GM12878 (cell line): ENCODE results near the gene FAM163A. TPM values are rescaled to one million over a fixed set of nuclear protein-coding genes. Genes with fewer than 3 reads are reported as not detected.

Experiments used
- ATAC-seq: fragments of 200-7000 bp; cut with Tn5 transposase; 3 replicates; pipeline ENCODE4 v1.9.1; 2020; ENCODE audit warnings: mild to moderate bottlenecking, moderate library complexity
- BruUV-seq: library from RNA; stranded (reverse); fragments of 400-500 nt; replicated peaks from 2 replicates; lab custom pipeline; 2021; lab: Mats Ljungman, UMichigan
- CTCF ChIA-PET: fragments of 300-600 bp; sonication (Branson Sonifier 250); formaldehyde crosslinking; extraction: SDS; loops from one replicate; lab custom pipeline; 2021; ENCODE audit warnings: inconsistent platforms; lab: Yijun Ruan, JAX
- POLR2A ChIA-PET: fragments of 350-600 bp; formaldehyde crosslinking; extraction: SDS; loops from one replicate; lab custom pipeline; 2021; ENCODE audit warnings: inconsistent platforms; lab: Charles Lee
- RAD21 ChIA-PET: fragments of 300-600 bp; sonication (Branson Sonifier 250); formaldehyde crosslinking; loops from one replicate; lab custom pipeline; 2023; ENCODE audit warnings: antibody characterized with exemption; ENCODE audit not compliant: unreplicated experiment; lab: Charles Lee
- SMC1A ChIA-PET: fragments of 300-600 bp; sonication (Branson Sonifier 250); formaldehyde crosslinking; loops from one replicate; lab custom pipeline; 2023; ENCODE audit not compliant: unreplicated experiment, uncharacterized antibody; lab: Charles Lee
- DNase-seq: peaks from one replicate; pipeline ENCODE4 v3.0.0-alpha.2; 2011; ENCODE audit warnings: low read depth, low spot score
- FAIRE-seq: peaks from 3 replicates; lab custom pipeline; 2011; peaks lifted over from hg19 to GRCh38; lab: Jason Lieb, UNC
- H2AFZ ChIP-seq: 2 replicates; pipeline ENCODE4 v1.6.0; 2011; ENCODE audit warnings: low read depth, low read length, control low read depth; ENCODE audit not compliant: control insufficient read depth
- H3K27ac ChIP-seq: 2 replicates; pipeline ENCODE4 v1.5.1; 2011; ENCODE audit warnings: control low read depth; ENCODE audit not compliant: control insufficient read depth, insufficient read depth
- H3K27me3 ChIP-seq, 2 experiments: replicated peaks in 1 of 2; 2 replicates each; pipeline versions ENCODE4 v1.6.0 to v1.6.1; 2011; ENCODE audit warnings: low read length in 1 of 2; ENCODE audit not compliant: control insufficient read depth in 2 of 2, insufficient read depth in 2 of 2
- H3K36me3 ChIP-seq, 2 experiments: 2 replicates each; pipeline ENCODE4 v1.5.1; 2011; ENCODE audit warnings: low read length in 1 of 2; ENCODE audit not compliant: control insufficient read depth in 2 of 2, insufficient read depth in 2 of 2
- H3K4me1 ChIP-seq: 2 replicates; pipeline ENCODE4 v1.6.1; 2011; ENCODE audit warnings: mild to moderate bottlenecking, low read length, moderate library complexity, mixed read lengths; ENCODE audit not compliant: control insufficient read depth, insufficient read depth
- H3K4me2 ChIP-seq: 2 replicates; pipeline ENCODE4 v1.6.0; 2011; ENCODE audit warnings: control low read depth; ENCODE audit not compliant: control insufficient read depth, insufficient read depth
- H3K4me3 ChIP-seq: fragments of 200-600 bp; sonication (generic); 2 replicates; pipeline ENCODE4 v1.5.1; 2016
- H3K79me2 ChIP-seq: 2 replicates; pipeline ENCODE4 v1.6.0; 2011; ENCODE audit warnings: low read length; ENCODE audit not compliant: control insufficient read depth, insufficient read depth
- H3K9ac ChIP-seq: 2 replicates; pipeline ENCODE4 v1.8.0; 2011; ENCODE audit warnings: low read length, control low read depth, mixed read lengths; ENCODE audit not compliant: control insufficient read depth, insufficient read depth
- H3K9me3 ChIP-seq: replicated peaks from 3 replicates; pipeline ENCODE4 v1.5.1; 2011; ENCODE audit warnings: mild to moderate bottlenecking, low read length; ENCODE audit not compliant: control insufficient read depth, insufficient read depth
- H4K20me1 ChIP-seq: 2 replicates; pipeline ENCODE4 v1.6.0; 2011; ENCODE audit not compliant: control insufficient read depth, insufficient read depth
- BHLHE40 ChIP-seq, 2 experiments: fragments of 450-650 bp in 1 of 2; IDR thresholded peaks; 2 replicates each; pipeline ENCODE4 v1.6.1; 2011 to 2017; ENCODE audit warnings: low read depth in 2 of 2, borderline replicate concordance in 1 of 2, improper control_type of control experiment in 1 of 2, low read length in 1 of 2, mild to moderate bottlenecking in 1 of 2
- E2F8 ChIP-seq: fragments of 450-650 bp; IDR thresholded peaks from 2 replicates; pipeline ENCODE4 v1.6.1; 2018; ENCODE audit warnings: mild to moderate bottlenecking, low read depth, moderate library complexity; ENCODE audit not compliant: partially characterized antibody
- HCFC1 ChIP-seq: fragments of 150-350 bp; IDR thresholded peaks from 2 replicates; pipeline ENCODE4 v1.6.1; 2014; ENCODE audit warnings: low read length
- MEF2B ChIP-seq: fragments of 450-650 bp; IDR thresholded peaks from 2 replicates; pipeline ENCODE4 v1.6.1; 2018; ENCODE audit warnings: mild to moderate bottlenecking, moderate library complexity; ENCODE audit not compliant: partially characterized antibody, poor library complexity, severe bottlenecking
- MLLT1 ChIP-seq: fragments of 450-650 bp; IDR thresholded peaks from 2 replicates; pipeline ENCODE4 v1.6.1; 2016; ENCODE audit warnings: mild to moderate bottlenecking
- SMAD5 ChIP-seq: IDR thresholded peaks from 2 replicates; pipeline ENCODE4 v1.6.1; 2016; ENCODE audit warnings: antibody characterized with exemption, low read depth
- SREBF1 ChIP-seq: IDR thresholded peaks from 2 replicates; pipeline ENCODE4 v1.6.1; 2012; ENCODE audit warnings: mild to moderate bottlenecking, low read length
- ZBTB33 ChIP-seq: fragments of 450-650 bp; IDR thresholded peaks from 2 replicates; pipeline ENCODE4 v1.6.1; 2017; ENCODE audit warnings: mild to moderate bottlenecking
- ZZZ3 ChIP-seq: IDR thresholded peaks from 2 replicates; pipeline ENCODE4 v1.6.1; 2011; ENCODE audit warnings: low read depth; ENCODE audit not compliant: control insufficient read depth, insufficient read length
- WGBS: methylation state at CpG from one replicate; pipeline ENCODE4 v1.1.6; 2016; ENCODE audit warnings: low lambda C conversion rate; ENCODE audit not compliant: insufficient replicate concordance, insufficient coverage; ENCODE audit errors: missing lambda C conversion rate; 5-methylcytosine and 5-hydroxymethylcytosine counted together
- in situ Hi-C: fragments of 300-500 bp; cut with MboI; formaldehyde crosslinking; loops from 9 replicates; pipeline ENCODE4 v1.14.3; 2018; ENCODE audit warnings: mixed read lengths
- intact Hi-C: fragments of 100-400 bp; cut with micrococcal nuclease; formaldehyde crosslinking; loops from one replicate; pipeline ENCODE4 v1.14.2; 2022; ENCODE audit not compliant: unreplicated experiment
- polyA plus RNA-seq, 11 experiments: library from polyadenylated mRNA; depleted of rRNA in 4 of 11; unstranded in 6 of 11; stranded (reverse) in 5 of 11; fragments of >200 nt; fragmentation: Nextera tagmentation in 4 of 11; fragmentation: Illumina TruSeq in 1 of 11; extraction: Ambion mirVana in 4 of 11; extraction: Trizol in 1 of 11; gene quantifications; 1 replicate in 1 of 11; 2 replicates in 10 of 11; pipeline versions ENCODE4 v1.2.1 to v1.2.3, GENCODE V29; 2011 to 2016; ENCODE audit warnings: inconsistent platforms in 2 of 11, missing spikeins in 2 of 11, low read depth in 1 of 11
- total RNA-seq, 4 experiments: library from RNA; depleted of rRNA in 3 of 4; stranded (reverse); fragments of >200 nt in 3 of 4; fragmentation: Illumina TruSeq in 1 of 4; extraction: Trizol in 1 of 4; gene quantifications; 2 replicates each; pipeline versions ENCODE4 v1.2.1 to v1.2.3, GENCODE V29; 2013 to 2021

FAM163A gene
- total and polyA plus RNA-seq, 10 of the 15 experiments (the other 5 are each of a cell fraction or from before 2014, with no cell fraction given) = not detected

- TF ChIP-seq MLLT1 = no peak
- TF ChIP-seq HCFC1 = no peak
- no peak for TF ChIP-seq BHLHE40 (IDR thresholded peaks at IDR 0.05; ENCODE audit: borderline replicate concordance in 1 of 2, low read depth in 2 of 2, low read length in 1 of 2)
Observed at GRCh38 chr1:179821524-179821923, 78.4 kb downstream of the FAM163A start (continued).

GRCh38 chr1:179822065-179822464, 79.0 kb downstream of the FAM163A start:
- WGBS = 21% methylated on average over 2 of the region's 2 CpGs
- H3K4me1 ChIP-seq = no peaks in the 10 kb centered on the region
- H4K20me1 ChIP-seq = no peaks in the 10 kb centered on the region
- H3K9me3 ChIP-seq = no peaks in the 10 kb centered on the region
- intact Hi-C loops = no loop called here
- ATAC-seq (no peak; the same call in 2 of the 3 replicates), DNase-seq (no peak), FAIRE-seq (no peak)
- H3K4me3 ChIP-seq = no peak overlapping the region
- SMC1A ChIA-PET = interaction anchor here (1.1 to 1.5 kb wide), 2 partner anchors 116 to 323 kb away, joined by 3 to 4 read pairs; no protein-coding TSS in a partner anchor
- H3K27me3 ChIP-seq = peaks cover 0 to 2% of the 10 kb centered on the region in 2 experiments; a peak in 2 of 4 replicates
- TF ChIP-seq SMAD5 = no peak
- TF ChIP-seq SREBF1 = no peak
- TF ChIP-seq ZZZ3 = no peak
- TF ChIP-seq E2F8 = no peak
- no peak for TF ChIP-seq ZBTB33
- no peak for TF ChIP-seq MEF2B
- H3K79me2 ChIP-seq = no peaks in the 10 kb centered on the region
- no peaks in the 10 kb centered on the region for H3K36me3 ChIP-seq
- in situ Hi-C loops = loop anchor here (25.0 kb wide), 1 partner anchor 735 kb away; the partner anchor contains the start of gene TOR3A
- no TSS peak for BruUV-seq
- POLR2A ChIA-PET = no interaction called here
- H3K27ac ChIP-seq = no peak overlapping the region
- RAD21 ChIA-PET = no interaction called here
- no peak overlapping the region for H3K9ac ChIP-seq
- H2AFZ ChIP-seq = no peak overlapping the region
- H3K4me2 ChIP-seq = no peak overlapping the region
- CTCF ChIA-PET = interaction anchor here (1.0 to 19.2 kb wide), 5 partner anchors 7 to 357 kb away, joined by 3 to 938 read pairs (median 22); no protein-coding TSS in a partner anchor
